DOHH2 (cell line): Measurements from ENCODE around the gene ATP11A.

Experiments
- CTCF ChIP-seq: fragments of 200-600 bp; sonication (generic); IDR thresholded peaks from one replicate; pipeline ENCODE4 v1.5.1; 2014; ENCODE audit warnings: antibody characterized with exemption, mild to moderate bottlenecking, low read depth, low read length; ENCODE audit not compliant: poor library complexity, severe bottlenecking
- EZH2phosphoT487 ChIP-seq: fragments of 200-600 bp; sonication (generic); IDR thresholded peaks from 2 replicates; pipeline ENCODE4 v1.6.1; 2017; ENCODE audit warnings: borderline replicate concordance, mild to moderate bottlenecking, antibody characterized with exemption, low read length, moderate library complexity, mixed read lengths

- TF ChIP-seq CTCF (no peak), EZH2phosphoT487 (no peak)
Measured at GRCh38 chr13:112686364-112686763, 3.5 kb upstream of the ATP11A start.
